Measurements from ENCODE around the gene ST8SIA5.
A peak's percentile ranks its signal among the peaks of the same experiment; 100 is the strongest.

ST8SIA5 gene

GRCh38 chr18:46624127-46624526 is 132.7 kb downstream of the ST8SIA5 start:
- DNase-seq: no peak

GRCh38 chr18:46623541-46623940 is 133.3 kb downstream of the ST8SIA5 start:
- no peak for DNase-seq

- peak; percentile 7 for DNase-seq
Measured at GRCh38 chr18:46622999-46623398, 133.9 kb downstream of the ST8SIA5 start.

GRCh38 chr18:46622451-46622850 is 134.4 kb downstream of the ST8SIA5 start:
- no peak for DNase-seq

GRCh38 chr18:46621871-46622270 is 135.0 kb downstream of the ST8SIA5 start:
- DNase-seq: no peak

GRCh38 chr18:46621111-46621766 is 135.6 kb downstream of the ST8SIA5 start:
- no peak for DNase-seq

- DNase-seq: no peak
Measured at GRCh38 chr18:46619559-46619958, 137.3 kb downstream of the ST8SIA5 start.

Data from fibroblast of skin of scalp (primary cell).